HepG2 (cell line): ENCODE data around the gene E2F3. TPM values are rescaled to one million over a fixed set of nuclear protein-coding genes. Genes with fewer than 3 reads are reported as not detected.

Source experiments
- ATAD3A ChIP-seq: sonication (generic); formaldehyde crosslinking; IDR thresholded peaks from 2 replicates; pipeline ENCODE4 v1.4.0; 2020; ENCODE audit warnings: missing genetic modification reagents
- CCAR2 ChIP-seq: fragments of 200-400 bp; formaldehyde crosslinking; optimal IDR thresholded peaks from 2 replicates; pipeline ENCODE3; 2018; ENCODE audit warnings: low read depth, mild to moderate bottlenecking, low read length, moderate library complexity
- CENPBD1 ChIP-seq: sonication (generic); formaldehyde crosslinking; IDR thresholded peaks from 2 replicates; pipeline ENCODE4 v1.8.0; 2022; ENCODE audit warnings: missing genetic modification reagents, low read depth, mild to moderate bottlenecking, borderline replicate concordance
- CREM ChIP-seq, 2 experiments: sonication (generic) in 1 of 2; formaldehyde crosslinking in 1 of 2; IDR thresholded peaks; 2 replicates each; pipeline versions ENCODE4 v1.4.0 to v1.6.1; 2016 to 2020; ENCODE audit warnings: antibody characterized with exemption in 1 of 2, mild to moderate bottlenecking in 1 of 2, missing genetic modification reagents in 1 of 2
- DMAP1 ChIP-seq: IDR thresholded peaks from 2 replicates; pipeline ENCODE4 v1.6.1; 2016
- DNMT3B ChIP-seq: conservative IDR thresholded peaks from 2 replicates; pipeline ENCODE4 v1.6.1; 2016; ENCODE audit warnings: missing biosample characterization, control low read depth
- DPF2 ChIP-seq: sonication (generic); formaldehyde crosslinking; IDR thresholded peaks from 2 replicates; pipeline ENCODE4 v1.4.0; 2020; ENCODE audit warnings: mild to moderate bottlenecking, low read depth, missing genetic modification reagents, borderline replicate concordance
- FIP1L1 ChIP-seq: fragments of 200-400 bp; formaldehyde crosslinking; IDR thresholded peaks from 2 replicates; pipeline ENCODE4 v1.6.1; 2018; ENCODE audit warnings: low read depth, mild to moderate bottlenecking, low read length, moderate library complexity, borderline replicate concordance; ENCODE audit not compliant: insufficient read depth
- FOXM1 ChIP-seq: sonication (generic); formaldehyde crosslinking; IDR thresholded peaks from 2 replicates; pipeline ENCODE4 v1.5.0; 2020; ENCODE audit warnings: missing genetic modification reagents
- HES4 ChIP-seq: sonication (generic); formaldehyde crosslinking; IDR thresholded peaks from 2 replicates; pipeline ENCODE4 v1.9.0; 2021; ENCODE audit warnings: mild to moderate bottlenecking, missing genetic modification reagents, borderline replicate concordance
- HIVEP1 ChIP-seq: sonication (generic); formaldehyde crosslinking; IDR thresholded peaks from 2 replicates; pipeline ENCODE4 v1.4.0; 2020; ENCODE audit warnings: mild to moderate bottlenecking, missing genetic modification reagents
- ISX ChIP-seq: sonication (generic); formaldehyde crosslinking; conservative IDR thresholded peaks from 2 replicates; pipeline ENCODE4 v1.5.0; 2020; ENCODE audit warnings: missing genetic modification reagents
- KMT2A ChIP-seq: sonication (generic); formaldehyde crosslinking; IDR thresholded peaks from 2 replicates; pipeline ENCODE4 v1.4.0; 2020; ENCODE audit warnings: missing genetic modification reagents
- MTF1 ChIP-seq: sonication (generic); formaldehyde crosslinking; IDR thresholded peaks from 2 replicates; pipeline ENCODE4 v1.5.0; 2020; ENCODE audit warnings: missing genetic modification reagents
- PAXIP1 ChIP-seq: sonication (generic); formaldehyde crosslinking; conservative IDR thresholded peaks from 2 replicates; pipeline ENCODE4 v1.4.0; 2020; ENCODE audit warnings: mild to moderate bottlenecking, missing genetic modification reagents, moderate library complexity
- RFX5 ChIP-seq: IDR thresholded peaks from 2 replicates; pipeline ENCODE4 v1.6.1; 2011; ENCODE audit warnings: low read depth, low read length, improper control_type of control experiment
- SUZ12 ChIP-seq: fragments of 150-350 bp; IDR thresholded peaks from 2 replicates; pipeline ENCODE4 v1.6.1; 2014; ENCODE audit warnings: low read depth, low read length
- TGIF2 ChIP-seq: IDR thresholded peaks from 2 replicates; pipeline ENCODE4 v1.6.1; 2016; ENCODE audit warnings: control low read depth, missing compliant biosample characterization
- XBP1 ChIP-seq: sonication (generic); formaldehyde crosslinking; IDR thresholded peaks from 2 replicates; pipeline ENCODE4 v1.5.0; 2020; ENCODE audit warnings: missing genetic modification reagents
- ZFP1 ChIP-seq: IDR thresholded peaks from 2 replicates; pipeline ENCODE4 v1.6.1; 2016
- ZNF143 ChIP-seq: sonication (generic); formaldehyde crosslinking; IDR thresholded peaks from 2 replicates; pipeline ENCODE4 v1.4.0; 2020; ENCODE audit warnings: missing genetic modification reagents
- ZNF414 ChIP-seq: sonication (generic); formaldehyde crosslinking; IDR thresholded peaks from 2 replicates; pipeline ENCODE4 v1.5.0; 2020; ENCODE audit warnings: missing genetic modification reagents
- ZNF674 ChIP-seq: sonication (generic); formaldehyde crosslinking; IDR thresholded peaks from 2 replicates; pipeline ENCODE4 v1.5.0; 2020; ENCODE audit warnings: low read depth, mild to moderate bottlenecking, missing genetic modification reagents
- ZNF737 ChIP-seq: sonication (generic); formaldehyde crosslinking; IDR thresholded peaks from 2 replicates; pipeline ENCODE4 v1.5.0; 2020; ENCODE audit warnings: missing genetic modification reagents, mild to moderate bottlenecking, borderline replicate concordance
- ZNF761 ChIP-seq: sonication (generic); formaldehyde crosslinking; conservative IDR thresholded peaks from 2 replicates; pipeline ENCODE4 v1.4.0; 2020; ENCODE audit warnings: mild to moderate bottlenecking, missing genetic modification reagents
- ZNF878 ChIP-seq: sonication (generic); formaldehyde crosslinking; IDR thresholded peaks from 2 replicates; pipeline ENCODE4 v1.8.1; 2023; ENCODE audit warnings: mild to moderate bottlenecking, missing genetic modification reagents, moderate library complexity
- polyA plus RNA-seq, 8 experiments: library from polyadenylated mRNA; depleted of rRNA in 3 of 8; stranded (reverse) in 7 of 8; unstranded in 1 of 8; fragments of >200 nt; fragmentation: Illumina TruSeq in 4 of 8; extraction: Trizol in 4 of 8; gene quantifications; 2 replicates each; pipeline versions ENCODE4 v1.2.1 to v1.2.3, GENCODE V29; 2011 to 2016; ENCODE audit warnings: low read depth in 4 of 8, missing spikeins in 1 of 8, mixed read lengths in 1 of 8; ENCODE audit not compliant: insufficient read depth in 1 of 8
- total RNA-seq, 5 experiments: library from RNA; depleted of rRNA; stranded (reverse); fragments of >200 nt; fragmentation: Illumina TruSeq; extraction: Trizol; gene quantifications; 2 replicates each; pipeline ENCODE4 v1.2.3, GENCODE V29; 2016; ENCODE audit warnings: low read depth in 1 of 5
- TF ChIP-seq, protein P1 (sequence below): sonication (generic); formaldehyde crosslinking; IDR thresholded peaks from 2 replicates; pipeline ENCODE4 v1.4.0; 2020; ENCODE audit warnings: missing genetic modification reagents, low read depth, mild to moderate bottlenecking, borderline replicate concordance

The E2F3 gene
- total and polyA plus RNA-seq, 2 of the 13 experiments (the other 11 are each of a cell fraction or from before 2014, with no cell fraction given): 8.5 to 12.7 TPM

- TF ChIP-seq ZNF674 (CRISPR knock-in tag) (no peak), HES4 (CRISPR knock-in tag) (no peak), ZNF414 (0 out of 2 replicates have a peak, but pooled peaks have one; percentile 28), FIP1L1 (no peak), PAXIP1 (CRISPR knock-in tag) (no peak), ZNF143 (CRISPR knock-in tag) (no peak), DNMT3B (CRISPR knock-in tag) (no peak), DPF2 (CRISPR knock-in tag) (no peak), KMT2A (no peak), TGIF2 (CRISPR knock-in tag) (no peak; the same call in 1 of the 2 replicates), RFX5 (no peak), SUZ12 (no peak), ZNF737 (CRISPR knock-in tag) (no peak), ZFP1 (CRISPR knock-in tag) (no peak), MTF1 (no peak), DMAP1 (peak; percentile 56; the same call in 1 of the 2 replicates), ZNF761 (CRISPR knock-in tag) (no peak), ATAD3A (CRISPR knock-in tag) (no peak), CREM (IDR thresholded peaks at IDR 0.05) (no peak), CREM (CRISPR knock-in tag; IDR thresholded peaks at IDR 0.05) (no peak), XBP1 (no peak), CCAR2 (no peak), ZNF878 (no peak), CENPBD1 (CRISPR knock-in tag) (no peak), ISX (CRISPR knock-in tag) (no peak), FOXM1 (no peak), HIVEP1 (CRISPR knock-in tag) (no peak)
- TF ChIP-seq, protein P1, sequence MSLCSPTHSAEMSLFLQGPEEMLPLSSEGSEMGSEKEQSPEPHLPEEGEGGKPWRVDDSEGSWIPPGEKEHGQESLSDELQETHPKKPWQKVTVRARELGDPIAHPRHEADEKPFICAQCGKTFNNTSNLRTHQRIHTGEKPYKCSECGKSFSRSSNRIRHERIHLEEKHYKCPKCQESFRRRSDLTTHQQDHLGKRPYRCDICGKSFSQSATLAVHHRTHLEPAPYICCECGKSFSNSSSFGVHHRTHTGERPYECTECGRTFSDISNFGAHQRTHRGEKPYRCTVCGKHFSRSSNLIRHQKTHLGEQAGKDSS (CRISPR knock-in tag): 0 out of 2 replicates have a peak, but pooled peaks have one; percentile 22
Measured at GRCh38 chr6:20403766-20404640, 2.3 kb downstream of the E2F3 start (continued).
